ENCODE data around the gene NTNG1. TPM values are rescaled to one million over a fixed set of nuclear protein-coding genes. Genes with fewer than 3 reads are reported as not detected.

The NTNG1 gene
- total and polyA plus RNA-seq, 2 of the 13 experiments (the other 11 are each of a cell fraction or from before 2014, with no cell fraction given) = not detected

DNA sequence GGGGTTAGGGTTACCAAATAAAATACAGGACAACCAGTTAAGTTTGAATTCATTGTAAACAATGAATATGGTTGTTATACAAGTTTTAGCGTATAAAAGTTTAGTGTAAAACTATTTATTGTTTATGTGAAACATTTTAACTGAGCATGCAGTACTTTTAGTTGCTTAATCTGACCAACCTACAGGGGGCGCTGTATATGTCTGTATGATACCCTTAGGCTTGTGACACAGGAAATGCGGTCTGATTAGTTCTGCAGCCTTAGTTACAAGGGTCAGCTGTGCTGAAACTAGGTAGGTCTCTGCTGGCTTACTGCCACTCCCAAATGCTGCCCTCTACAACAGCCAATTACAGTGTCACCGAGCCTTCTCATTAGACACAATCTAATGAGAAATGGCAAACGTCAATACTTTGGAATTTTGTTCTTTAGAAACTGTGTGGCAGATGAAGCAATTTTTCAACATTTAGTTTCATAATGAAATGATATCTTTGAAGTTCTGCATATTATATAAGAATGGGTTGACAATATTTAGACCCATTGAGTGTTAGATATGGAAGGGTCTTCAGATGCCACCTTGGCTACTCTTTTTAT is 56.2 kb downstream of the NTNG1 start:
- intact Hi-C loops (cut with micrococcal nuclease; ENCODE audit: unreplicated experiment) = loop anchor here (1.0 kb wide), 1 partner anchor 553 kb away; no protein-coding TSS in a partner anchor
- Histone ChIP-seq H3K9me3 (ENCODE audit: low read length) (no peaks in the 10 kb centered on the region), H3K27ac (ENCODE audit: extremely low read length, insufficient read depth, low read length) (no peak overlapping the region), H3K9ac (ENCODE audit: insufficient read depth, low read depth, low read length) (no peak overlapping the region), H2AFZ (ENCODE audit: low read length) (no peak overlapping the region), H3K36me3 (replicated peaks in 1 of 2; ENCODE audit: control insufficient read depth in 1 of 2, insufficient read depth in 2 of 2, low read length in 2 of 2) (no peaks in the 10 kb centered on the region), H4K20me1 (ENCODE audit: insufficient read depth, low read length) (no peaks in the 10 kb centered on the region), H3K27me3 (ENCODE audit: control insufficient read depth in 1 of 2, insufficient read depth in 2 of 2, low read length in 2 of 2) (no peaks in the 10 kb centered on the region), H3K79me2 (ENCODE audit: insufficient read depth, low read length) (no peaks in the 10 kb centered on the region), H3K4me2 (ENCODE audit: low read depth, low read length) (no peak overlapping the region), H3K4me3 (replicated peaks in 1 of 3; ENCODE audit: insufficient read depth in 1 of 3, low read depth in 2 of 3, low read length in 3 of 3) (no peak overlapping the region), H3K4me1 (ENCODE audit: insufficient read depth, low read length) (no peaks in the 10 kb centered on the region)
- ATAC-seq = peak; percentile 54
- in situ Hi-C loops (cut with HindIII; ENCODE audit: extremely low pct_ligation_motif_present, low pct_unique_long_range_greater_than_20kb) = no loop called here
- WGBS (ENCODE audit: low lambda C conversion rate) = 16% methylated on average over 5 of the region's 5 CpGs
- CTCF ChIA-PET (ENCODE audit: low intra/inter-chr PET ratio, low total read pairs) = no interaction called here
- no TSS peak for BruUV-seq (replicated peaks)
- DNase-seq (ENCODE audit: low spot score) = peak; percentile 36
- POLR2A ChIA-PET = no interaction called here
- no peak for FAIRE-seq
- TF ChIP-seq ZFP36L2 (CRISPR knock-in tag; IDR thresholded peaks at IDR 0.05) (no peak), ZNF382 (CRISPR knock-in tag; IDR thresholded peaks at IDR 0.05; ENCODE audit: borderline replicate concordance) (no peak), RELA (CRISPR knock-in tag; IDR thresholded peaks at IDR 0.05) (no peak), PHF21A (CRISPR knock-in tag; IDR thresholded peaks at IDR 0.05) (no peak), HMGA1 (CRISPR knock-in tag; conservative IDR thresholded peaks at IDR 0.05) (no peak), MBNL3 (CRISPR knock-in tag; conservative IDR thresholded peaks at IDR 0.05) (no peak), MEIS1 (CRISPR knock-in tag; IDR thresholded peaks at IDR 0.05; ENCODE audit: borderline replicate concordance) (no peak), SMYD3 (CRISPR knock-in tag; IDR thresholded peaks at IDR 0.05) (no peak), SAP130 (CRISPR knock-in tag; IDR thresholded peaks at IDR 0.05; ENCODE audit: low read depth) (no peak), TRIM22 (IDR thresholded peaks at IDR 0.05) (no peak), KDM5A (IDR thresholded peaks at IDR 0.05; ENCODE audit: borderline replicate concordance, low read length) (no peak), NRL (CRISPR knock-in tag; IDR thresholded peaks at IDR 0.05; ENCODE audit: borderline replicate concordance) (no peak)
- TF ChIP-seq, protein P1, sequence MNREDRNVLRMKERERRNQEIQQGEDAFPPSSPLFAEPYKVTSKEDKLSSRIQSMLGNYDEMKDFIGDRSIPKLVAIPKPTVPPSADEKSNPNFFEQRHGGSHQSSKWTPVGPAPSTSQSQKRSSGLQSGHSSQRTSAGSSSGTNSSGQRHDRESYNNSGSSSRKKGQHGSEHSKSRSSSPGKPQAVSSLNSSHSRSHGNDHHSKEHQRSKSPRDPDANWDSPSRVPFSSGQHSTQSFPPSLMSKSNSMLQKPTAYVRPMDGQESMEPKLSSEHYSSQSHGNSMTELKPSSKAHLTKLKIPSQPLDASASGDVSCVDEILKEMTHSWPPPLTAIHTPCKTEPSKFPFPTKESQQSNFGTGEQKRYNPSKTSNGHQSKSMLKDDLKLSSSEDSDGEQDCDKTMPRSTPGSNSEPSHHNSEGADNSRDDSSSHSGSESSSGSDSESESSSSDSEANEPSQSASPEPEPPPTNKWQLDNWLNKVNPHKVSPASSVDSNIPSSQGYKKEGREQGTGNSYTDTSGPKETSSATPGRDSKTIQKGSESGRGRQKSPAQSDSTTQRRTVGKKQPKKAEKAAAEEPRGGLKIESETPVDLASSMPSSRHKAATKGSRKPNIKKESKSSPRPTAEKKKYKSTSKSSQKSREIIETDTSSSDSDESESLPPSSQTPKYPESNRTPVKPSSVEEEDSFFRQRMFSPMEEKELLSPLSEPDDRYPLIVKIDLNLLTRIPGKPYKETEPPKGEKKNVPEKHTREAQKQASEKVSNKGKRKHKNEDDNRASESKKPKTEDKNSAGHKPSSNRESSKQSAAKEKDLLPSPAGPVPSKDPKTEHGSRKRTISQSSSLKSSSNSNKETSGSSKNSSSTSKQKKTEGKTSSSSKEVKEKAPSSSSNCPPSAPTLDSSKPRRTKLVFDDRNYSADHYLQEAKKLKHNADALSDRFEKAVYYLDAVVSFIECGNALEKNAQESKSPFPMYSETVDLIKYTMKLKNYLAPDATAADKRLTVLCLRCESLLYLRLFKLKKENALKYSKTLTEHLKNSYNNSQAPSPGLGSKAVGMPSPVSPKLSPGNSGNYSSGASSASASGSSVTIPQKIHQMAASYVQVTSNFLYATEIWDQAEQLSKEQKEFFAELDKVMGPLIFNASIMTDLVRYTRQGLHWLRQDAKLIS (CRISPR knock-in tag; IDR thresholded peaks at IDR 0.05) = no peak
- TF ChIP-seq, protein P2, sequence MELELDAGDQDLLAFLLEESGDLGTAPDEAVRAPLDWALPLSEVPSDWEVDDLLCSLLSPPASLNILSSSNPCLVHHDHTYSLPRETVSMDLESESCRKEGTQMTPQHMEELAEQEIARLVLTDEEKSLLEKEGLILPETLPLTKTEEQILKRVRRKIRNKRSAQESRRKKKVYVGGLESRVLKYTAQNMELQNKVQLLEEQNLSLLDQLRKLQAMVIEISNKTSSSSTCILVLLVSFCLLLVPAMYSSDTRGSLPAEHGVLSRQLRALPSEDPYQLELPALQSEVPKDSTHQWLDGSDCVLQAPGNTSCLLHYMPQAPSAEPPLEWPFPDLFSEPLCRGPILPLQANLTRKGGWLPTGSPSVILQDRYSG (CRISPR knock-in tag; IDR thresholded peaks at IDR 0.05) = no peak
- TF ChIP-seq, protein P3, sequence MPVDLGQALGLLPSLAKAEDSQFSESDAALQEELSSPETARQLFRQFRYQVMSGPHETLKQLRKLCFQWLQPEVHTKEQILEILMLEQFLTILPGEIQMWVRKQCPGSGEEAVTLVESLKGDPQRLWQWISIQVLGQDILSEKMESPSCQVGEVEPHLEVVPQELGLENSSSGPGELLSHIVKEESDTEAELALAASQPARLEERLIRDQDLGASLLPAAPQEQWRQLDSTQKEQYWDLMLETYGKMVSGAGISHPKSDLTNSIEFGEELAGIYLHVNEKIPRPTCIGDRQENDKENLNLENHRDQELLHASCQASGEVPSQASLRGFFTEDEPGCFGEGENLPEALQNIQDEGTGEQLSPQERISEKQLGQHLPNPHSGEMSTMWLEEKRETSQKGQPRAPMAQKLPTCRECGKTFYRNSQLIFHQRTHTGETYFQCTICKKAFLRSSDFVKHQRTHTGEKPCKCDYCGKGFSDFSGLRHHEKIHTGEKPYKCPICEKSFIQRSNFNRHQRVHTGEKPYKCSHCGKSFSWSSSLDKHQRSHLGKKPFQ (CRISPR knock-in tag; IDR thresholded peaks at IDR 0.05; ENCODE audit: insufficient replicate concordance) = no peak
- TF ChIP-seq, protein P4, sequence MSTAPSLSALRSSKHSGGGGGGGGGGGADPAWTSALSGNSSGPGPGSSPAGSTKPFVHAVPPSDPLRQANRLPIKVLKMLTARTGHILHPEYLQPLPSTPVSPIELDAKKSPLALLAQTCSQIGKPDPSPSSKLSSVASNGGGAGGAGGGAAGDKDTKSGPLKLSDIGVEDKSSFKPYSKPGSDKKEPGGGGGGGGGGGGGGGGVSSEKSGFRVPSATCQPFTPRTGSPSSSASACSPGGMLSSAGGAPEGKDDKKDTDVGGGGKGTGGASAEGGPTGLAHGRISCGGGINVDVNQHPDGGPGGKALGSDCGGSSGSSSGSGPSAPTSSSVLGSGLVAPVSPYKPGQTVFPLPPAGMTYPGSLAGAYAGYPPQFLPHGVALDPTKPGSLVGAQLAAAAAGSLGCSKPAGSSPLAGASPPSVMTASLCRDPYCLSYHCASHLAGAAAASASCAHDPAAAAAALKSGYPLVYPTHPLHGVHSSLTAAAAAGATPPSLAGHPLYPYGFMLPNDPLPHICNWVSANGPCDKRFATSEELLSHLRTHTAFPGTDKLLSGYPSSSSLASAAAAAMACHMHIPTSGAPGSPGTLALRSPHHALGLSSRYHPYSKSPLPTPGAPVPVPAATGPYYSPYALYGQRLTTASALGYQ (CRISPR knock-in tag; IDR thresholded peaks at IDR 0.05) = no peak
